NK-92 treated with Interleukin-12 subunit alpha and Interleukin-12 subunit beta, amount 100 ng/mL, for 24 hours (cell line): Measurements from ENCODE around the gene SLC37A1.
"Not testable (repeated sequence)": the region's sequence is repeated elsewhere in the genome, so short reads cannot be mapped to it uniquely, and the experiment has no call there.

Source experiments
- DNase-seq: peaks from one replicate; lab custom pipeline; 2025; lab: John Stamatoyannopoulos, UW

The SLC37A1 gene

DNA sequence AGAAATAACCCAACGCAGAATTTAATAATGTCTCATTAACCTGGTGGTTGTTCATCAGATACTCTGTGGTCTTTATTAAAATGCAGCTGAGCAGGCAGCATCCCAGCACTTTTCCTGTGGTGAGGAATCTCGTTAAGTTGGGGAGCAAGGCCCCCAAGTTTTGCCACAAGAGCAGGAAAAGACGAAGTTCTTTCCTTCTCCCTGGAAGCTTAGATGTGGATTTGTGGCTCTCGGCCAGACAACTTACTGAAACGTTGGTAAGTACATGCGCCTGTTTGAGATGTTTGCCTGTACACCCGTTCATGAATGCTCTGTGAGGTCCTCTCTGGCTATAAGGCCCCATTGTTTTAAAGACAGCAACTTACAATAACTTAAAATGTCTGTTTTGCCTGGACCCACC lies 105.5 kb downstream of the SLC37A1 start:
- no peak for DNase-seq

DNA sequence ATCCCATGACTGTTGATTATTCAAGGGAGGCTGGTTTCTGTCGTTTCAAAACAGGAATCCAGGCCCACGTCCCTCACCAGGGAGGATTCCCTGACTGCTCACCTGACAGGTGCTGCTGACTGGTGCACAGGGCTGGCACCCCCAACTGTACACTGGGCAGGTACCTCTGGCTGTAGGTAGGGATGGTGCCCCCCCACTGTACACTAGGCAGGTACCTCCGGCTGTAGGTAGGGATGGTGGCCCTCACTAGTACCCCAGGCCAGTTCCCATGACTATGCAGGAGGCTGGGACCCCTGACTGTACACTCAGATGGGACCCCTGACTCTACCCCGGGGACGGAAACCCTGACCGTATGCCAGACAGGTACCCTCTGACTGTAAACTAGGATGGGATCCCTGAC lies 106.2 kb downstream of the SLC37A1 start:
- no peak for DNase-seq

DNA sequence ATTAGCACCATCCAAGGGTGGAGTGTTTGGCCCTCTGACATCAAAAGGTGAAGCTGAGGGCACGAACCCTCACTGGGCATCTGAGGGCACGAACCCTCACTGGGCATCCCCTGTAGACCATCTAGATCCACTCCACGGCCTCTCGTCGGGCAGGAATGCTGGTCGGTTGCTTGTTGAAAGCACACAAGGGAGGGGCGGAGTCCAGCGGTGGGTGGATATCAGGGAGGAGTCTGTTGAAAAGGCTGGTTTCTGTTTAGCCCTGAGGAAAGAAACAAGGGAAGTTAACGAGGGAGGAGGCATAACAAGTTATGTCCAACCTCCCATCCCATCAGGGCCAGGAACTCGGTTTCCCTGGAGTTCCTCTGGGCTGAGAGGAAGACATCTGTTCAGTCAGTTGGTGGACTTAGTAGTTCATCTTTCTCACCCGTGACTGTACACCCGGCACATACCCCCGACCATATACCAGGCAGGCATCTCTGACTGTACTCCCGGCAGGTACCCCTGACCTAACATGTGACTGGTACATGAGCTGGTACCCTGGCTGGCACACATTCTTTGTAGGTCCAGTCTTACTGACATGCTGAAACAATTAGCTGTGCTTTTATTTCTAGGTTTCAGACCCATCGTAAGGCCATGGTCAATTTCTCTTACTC lies 107.6 kb downstream of the SLC37A1 start:
- no peak for DNase-seq

DNA sequence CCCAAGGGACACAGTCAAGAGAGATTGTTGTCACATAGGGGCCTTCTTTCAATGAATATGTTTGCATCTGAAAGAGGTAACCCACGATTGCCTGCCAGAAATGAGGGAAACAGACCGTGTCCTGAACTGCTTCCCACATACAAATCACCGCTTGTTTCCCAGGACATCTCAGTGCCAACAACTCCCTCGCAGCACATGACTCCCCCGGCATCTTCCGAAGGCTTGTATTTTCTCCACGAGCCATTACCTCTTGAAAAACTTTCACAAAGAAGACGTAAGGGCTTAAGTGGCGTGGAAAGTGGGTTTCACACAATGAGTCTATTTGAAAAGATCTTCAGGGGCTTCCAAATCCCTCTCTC lies 108.1 kb downstream of the SLC37A1 start:
- DNase-seq, result no peak

DNA sequence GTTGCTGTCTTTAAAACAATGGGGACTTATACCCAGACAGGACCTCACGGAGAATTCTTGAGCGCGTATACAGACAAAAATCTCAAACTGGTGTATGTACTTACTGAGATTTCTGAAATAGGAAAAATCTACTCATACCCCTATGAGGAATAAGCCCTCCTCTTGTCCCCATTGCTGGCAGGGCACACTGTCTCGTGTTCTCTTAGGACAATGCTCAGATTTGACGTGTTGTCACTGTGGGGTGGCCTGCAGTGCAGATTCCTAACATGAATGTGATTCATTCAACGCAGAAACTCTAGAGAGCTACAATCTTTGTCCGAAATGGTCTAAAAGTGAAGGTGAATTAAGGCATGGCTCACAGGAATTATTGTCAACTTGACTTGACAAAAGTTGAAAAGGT lies 108.6 kb downstream of the SLC37A1 start:
- no peak for DNase-seq

DNA sequence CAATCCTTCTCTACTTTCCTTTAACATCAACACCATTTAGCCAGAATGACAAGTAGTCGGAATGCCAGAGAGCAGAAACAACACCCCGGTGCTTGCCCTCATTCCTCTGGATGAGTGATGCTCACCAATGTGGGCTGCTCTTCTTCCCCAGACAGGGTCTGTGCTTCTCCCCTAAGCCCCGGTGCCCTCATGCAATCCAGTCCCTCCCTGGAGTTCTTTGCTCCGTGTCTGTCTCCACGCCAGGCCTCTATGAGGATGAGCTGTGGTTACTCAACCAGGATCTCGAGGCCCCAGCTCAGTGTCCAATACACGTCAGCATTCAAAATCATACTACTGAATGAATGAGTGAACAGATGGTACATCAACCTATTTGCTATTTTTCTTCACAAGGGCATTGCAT lies 110.0 kb downstream of the SLC37A1 start:
- DNase-seq, result no peak

DNA sequence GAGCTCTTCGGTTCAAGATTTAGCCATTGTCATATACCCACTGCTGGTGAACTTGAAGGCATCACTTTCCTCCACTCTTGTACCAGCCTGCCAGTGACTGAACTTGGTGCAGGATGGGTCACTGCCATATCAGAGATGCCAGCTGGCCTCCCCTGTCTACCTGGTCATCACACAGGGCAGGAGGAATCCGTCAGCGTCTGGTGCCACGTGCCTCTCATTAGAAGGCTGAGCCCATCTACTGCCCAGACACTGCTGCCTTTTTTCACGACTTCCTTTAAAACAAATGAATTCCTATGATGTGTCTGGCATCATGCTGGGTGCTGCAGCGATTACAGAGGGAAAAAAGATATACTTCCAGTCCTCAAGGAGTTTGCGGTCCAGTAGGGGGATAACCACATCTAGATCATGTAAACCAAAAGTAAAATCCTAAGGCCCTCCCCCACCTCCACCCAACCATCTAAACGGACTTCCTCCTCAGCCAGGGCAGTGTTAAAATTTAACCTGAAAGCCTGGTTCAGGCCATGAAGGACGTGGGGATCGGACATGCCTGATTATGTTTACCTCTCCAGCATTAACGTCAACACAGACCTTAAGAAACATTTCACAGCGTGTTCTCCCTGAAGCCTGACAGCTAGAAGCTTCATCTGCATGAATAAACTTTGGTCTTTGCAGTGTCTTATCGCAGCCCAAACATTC lies 110.6 kb downstream of the SLC37A1 start:
- DNase-seq, result no peak

DNA sequence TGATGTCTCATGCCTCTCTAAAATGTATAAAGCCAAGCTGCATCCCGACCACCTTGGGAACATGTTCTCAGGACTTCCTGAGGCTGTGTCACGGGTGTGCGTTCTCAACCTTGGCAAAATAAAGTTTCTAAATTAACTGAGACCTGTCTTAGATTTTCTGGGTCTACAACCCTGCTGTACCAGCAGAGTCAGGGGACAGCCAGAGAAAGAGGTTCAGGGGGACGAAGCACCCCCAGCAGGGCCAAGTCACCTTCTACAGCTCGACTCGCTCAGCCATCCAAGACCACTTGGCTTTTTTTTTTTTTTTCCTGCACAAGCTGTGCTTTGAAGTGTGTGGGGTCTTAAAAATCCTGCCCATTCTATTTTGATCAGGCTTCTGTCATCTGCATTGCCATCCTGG lies 111.3 kb downstream of the SLC37A1 start:
- DNase-seq, result no peak

DNA sequence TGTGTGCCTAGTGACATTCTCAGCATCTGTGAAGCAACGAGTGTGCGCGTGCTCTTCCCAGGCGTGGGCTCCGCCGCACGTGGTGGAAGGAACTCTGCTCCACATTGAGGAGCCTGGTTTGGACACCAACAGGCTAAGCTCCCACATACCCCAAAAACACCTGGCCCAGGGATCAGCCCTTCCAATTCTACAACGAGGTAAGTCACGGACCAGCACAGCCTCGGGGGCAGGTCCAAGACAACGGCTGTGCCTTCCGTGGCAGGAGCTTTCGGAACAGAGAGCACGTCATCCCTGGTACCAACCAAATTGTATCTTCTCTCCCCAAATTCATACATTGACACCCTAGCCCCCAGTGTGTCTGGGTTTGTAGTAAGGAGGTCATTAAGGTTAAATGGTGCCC lies 112.5 kb downstream of the SLC37A1 start:
- no peak for DNase-seq

DNA sequence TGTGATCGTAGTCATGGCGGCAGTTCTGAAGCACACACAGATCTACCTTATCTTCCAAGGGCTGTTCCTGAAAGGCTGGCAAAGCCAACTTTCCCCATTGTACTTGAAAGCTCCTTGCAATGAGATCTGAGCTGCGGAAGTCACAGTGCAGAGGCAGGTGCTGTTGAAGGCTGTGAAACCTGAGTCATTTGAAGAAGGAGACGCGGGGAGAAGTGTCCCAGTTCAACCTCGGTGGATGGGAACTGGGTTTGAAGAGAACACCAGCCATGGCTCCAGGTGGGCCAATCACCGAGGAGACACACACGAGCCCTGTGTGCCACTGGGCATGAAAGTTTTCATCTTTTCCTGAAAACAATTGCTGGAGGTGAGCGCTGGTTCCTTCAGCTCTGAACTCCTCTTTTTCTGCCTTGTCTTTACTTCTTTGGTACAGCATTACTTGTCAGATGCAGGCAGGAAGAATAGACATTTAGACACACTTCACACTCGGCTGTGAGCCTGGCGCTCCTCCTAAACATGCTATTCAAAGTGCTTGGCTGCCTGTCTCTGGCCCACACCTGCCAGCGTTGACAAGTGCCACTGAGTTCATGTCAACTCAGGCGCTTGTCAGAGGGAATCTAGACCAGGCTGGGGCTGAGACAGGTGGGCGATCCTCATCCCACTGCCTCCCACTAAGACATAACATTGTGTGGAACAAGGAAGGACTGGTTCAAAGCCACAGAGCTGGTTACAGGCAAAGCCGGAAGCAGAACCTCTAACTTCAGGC lies 114.1 kb downstream of the SLC37A1 start:
- no peak for DNase-seq

DNA sequence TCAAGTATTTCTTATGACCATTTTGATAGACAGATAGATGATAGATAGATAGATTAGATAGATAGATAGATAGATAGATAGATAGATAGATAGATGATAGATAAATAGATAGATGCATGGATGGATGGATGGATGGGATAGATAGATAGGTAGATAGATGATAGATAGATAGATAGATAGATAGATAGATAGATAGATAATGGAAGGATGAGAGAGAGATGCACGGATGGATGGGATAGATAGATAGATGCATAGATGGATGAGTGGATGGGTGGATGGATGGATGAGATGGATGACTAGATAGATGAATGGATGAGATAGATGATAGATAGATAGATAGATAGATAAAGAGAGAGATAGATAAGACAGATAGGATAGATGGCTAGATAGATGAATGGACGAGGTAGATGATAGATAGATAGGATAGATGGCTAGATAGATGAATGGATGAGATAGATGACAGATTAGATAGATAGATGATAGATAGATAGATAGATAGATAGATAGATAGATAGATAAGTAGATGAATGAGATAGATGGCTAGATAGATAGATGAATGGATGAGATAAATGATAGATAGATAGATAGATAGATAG lies 114.9 kb downstream of the SLC37A1 start:
- not testable (repeated sequence) for DNase-seq

DNA sequence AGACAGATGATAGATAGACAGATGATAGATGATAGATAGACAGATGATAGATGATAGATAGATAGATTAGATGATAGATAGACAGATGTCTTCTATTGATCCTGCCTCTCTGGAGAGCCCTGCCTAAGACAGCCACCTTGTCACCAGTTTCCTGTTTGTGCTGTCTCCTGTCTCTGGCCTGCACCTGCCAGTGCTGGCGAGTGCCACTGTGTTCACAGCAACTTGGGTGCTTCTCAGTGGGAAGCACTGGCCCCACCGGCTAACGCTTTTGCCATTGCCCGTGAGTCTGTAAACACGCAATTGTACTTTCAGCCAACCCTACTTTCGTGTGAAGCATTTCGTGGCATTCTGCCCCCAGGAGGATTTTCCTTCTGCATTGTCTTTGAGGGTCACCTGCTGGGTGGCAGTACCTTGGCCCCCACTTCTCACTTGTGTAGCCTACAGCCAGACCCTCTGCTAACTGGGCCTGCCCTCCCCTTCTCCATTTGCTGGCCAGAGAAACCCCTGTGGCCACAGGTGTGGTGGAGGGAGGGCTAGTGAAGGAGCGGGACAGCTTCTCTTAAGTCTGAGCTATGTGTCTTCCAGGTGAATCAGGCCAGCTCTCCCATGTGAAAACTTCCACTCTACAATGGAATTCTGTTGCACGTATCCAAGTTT lies 116.4 kb downstream of the SLC37A1 start:
- DNase-seq, result no peak

DNA sequence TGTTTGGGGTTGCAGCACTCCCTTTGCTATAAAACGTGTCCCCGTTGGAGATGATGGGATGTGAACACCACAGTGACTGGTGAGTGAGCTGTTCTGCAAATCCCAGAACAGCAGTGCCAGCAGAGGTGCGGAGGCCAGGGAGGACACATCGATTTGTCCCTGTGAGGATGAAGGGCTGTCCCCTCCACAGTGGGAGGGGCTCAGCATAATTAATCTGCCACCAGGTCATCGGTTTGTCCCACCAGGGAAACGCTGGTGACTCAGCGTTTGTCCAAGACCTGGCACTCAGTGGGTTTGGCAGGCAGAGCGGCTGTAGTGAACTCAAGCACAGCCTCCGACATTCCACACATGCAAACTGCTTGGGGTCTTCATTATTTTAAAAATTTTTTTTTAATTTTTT lies 117.0 kb downstream of the SLC37A1 start:
- no peak for DNase-seq
